Keratinocyte (primary cell): Measurements from ENCODE around the gene DHRS11. TPM values are rescaled to one million over a fixed set of nuclear protein-coding genes. Genes with fewer than 3 reads are reported as not detected.

ENCODE experiments used
- DNase-seq: peaks from one replicate; pipeline ENCODE4 v3.0.0-alpha.2; 2011; ENCODE audit warnings: low read depth, missing footprints, low spot score
- FAIRE-seq: peaks from 2 replicates; lab custom pipeline; 2011; peaks lifted over from hg19 to GRCh38; lab: Jason Lieb, UNC
- H2AFZ ChIP-seq: 2 replicates; pipeline ENCODE4 v1.6.0; 2012; ENCODE audit warnings: low read length, control low read depth, inconsistent platforms; ENCODE audit not compliant: control insufficient read depth
- H3K27ac ChIP-seq: 2 replicates; pipeline ENCODE4 v1.5.1; 2011; ENCODE audit warnings: low read length; ENCODE audit not compliant: control insufficient read depth, insufficient read depth
- H3K27me3 ChIP-seq: 3 replicates; pipeline ENCODE4 v1.6.0; 2011; ENCODE audit warnings: low read length; ENCODE audit not compliant: control insufficient read depth, insufficient read depth; ENCODE audit errors: extremely low read depth
- H3K36me3 ChIP-seq, 2 experiments: 2 replicates in 1 of 2; 3 replicates in 1 of 2; pipeline ENCODE4 v1.5.1; 2011; ENCODE audit warnings: low read length in 2 of 2, mild to moderate bottlenecking in 1 of 2; ENCODE audit not compliant: control insufficient read depth in 2 of 2, insufficient read depth in 2 of 2; ENCODE audit errors: extremely low read depth in 1 of 2
- H3K4me1 ChIP-seq: 3 replicates; pipeline ENCODE4 v1.5.1; 2011; ENCODE audit warnings: low read length; ENCODE audit not compliant: control insufficient read depth, insufficient read depth; ENCODE audit errors: extremely low read depth
- H3K4me2 ChIP-seq: 3 replicates; pipeline ENCODE4 v1.6.0; 2011; ENCODE audit warnings: low read depth, low read length; ENCODE audit not compliant: control insufficient read depth, insufficient read depth; ENCODE audit errors: extremely low read depth
- H3K4me3 ChIP-seq, 3 experiments: fragments of 200-600 bp in 1 of 3; sonication (generic) in 1 of 3; 2 replicates in 2 of 3; 3 replicates in 1 of 3; pipeline ENCODE4 v1.5.1; 2011 to 2016; ENCODE audit warnings: low read length in 3 of 3, mild to moderate bottlenecking in 3 of 3, control low read depth in 2 of 3, inconsistent platforms in 1 of 3, low read depth in 1 of 3, mixed read lengths in 1 of 3, mixed run types in 1 of 3, moderate library complexity in 1 of 3; ENCODE audit not compliant: control insufficient read depth in 2 of 3, insufficient read depth in 2 of 3; ENCODE audit errors: extremely low read depth in 1 of 3
- H3K79me2 ChIP-seq: 2 replicates; pipeline ENCODE4 v1.6.0; 2012; ENCODE audit warnings: low read length; ENCODE audit not compliant: control insufficient read depth, insufficient read depth
- H3K9ac ChIP-seq: 3 replicates; pipeline ENCODE4 v1.6.0; 2011; ENCODE audit warnings: low read length; ENCODE audit not compliant: control insufficient read depth, insufficient read depth; ENCODE audit errors: extremely low read depth
- H3K9me1 ChIP-seq: 3 replicates; pipeline ENCODE4 v1.6.0; 2011; ENCODE audit warnings: low read length; ENCODE audit not compliant: control insufficient read depth, insufficient read depth; ENCODE audit errors: extremely low read depth
- H3K9me3 ChIP-seq: 2 replicates; pipeline ENCODE4 v1.5.1; 2012; ENCODE audit warnings: low read depth, low read length; ENCODE audit not compliant: control insufficient read depth
- H4K20me1 ChIP-seq: 3 replicates; pipeline ENCODE4 v1.6.0; 2011; ENCODE audit warnings: low read length; ENCODE audit not compliant: control insufficient read depth, insufficient read depth; ENCODE audit errors: extremely low read depth
- CTCF ChIP-seq, 3 experiments: IDR thresholded peaks in 1 of 3; conservative IDR thresholded peaks in 1 of 3; optimal IDR thresholded peaks in 1 of 3; 2 replicates in 2 of 3; 3 replicates in 1 of 3; pipeline versions ENCODE3 to v1.5.1; 2011; ENCODE audit warnings: low read length in 3 of 3, mild to moderate bottlenecking in 3 of 3, moderate library complexity in 2 of 3, control low read depth in 1 of 3, inconsistent platforms in 1 of 3; ENCODE audit not compliant: insufficient read depth in 2 of 3; ENCODE audit errors: extremely low read depth in 1 of 3
- EZH2 ChIP-seq: IDR thresholded peaks from one replicate; pipeline ENCODE4 v1.6.1; 2012; ENCODE audit warnings: inconsistent platforms, mild to moderate bottlenecking, low read length, moderate library complexity
- dilution Hi-C: fragments of 300-500 bp; cut with MboI; formaldehyde crosslinking; loops from one replicate; pipeline ENCODE4 v1.7.0; 2020; ENCODE audit warnings: low sequenced_read_pairs; ENCODE audit not compliant: extremely low pct_ligation_motif_present
- polyA plus RNA-seq, 5 experiments: library from polyadenylated mRNA; depleted of rRNA in 3 of 5; stranded (reverse) in 3 of 5; stranded (forward) in 1 of 5; unstranded in 1 of 5; fragments of >200 nt; gene quantifications; 1 replicate in 1 of 5; 2 replicates in 3 of 5; 3 replicates in 1 of 5; pipeline versions ENCODE4 v1.2.1 to v1.2.3, GENCODE V29; 2011 to 2012; ENCODE audit warnings: missing spikeins in 2 of 5, low read depth in 1 of 5, low replicate concordance in 1 of 5

The DHRS11 gene
- polyA plus RNA-seq, 1 donor (not counting 4 experiments of a cell fraction or from before 2014, with no cell fraction given), result 11.0 TPM

- Histone ChIP-seq H3K27me3 (peaks cover 85% of the 10 kb centered on the region), H3K4me2 (peak overlapping the region; percentile 65), H3K9me1 (no peaks in the 10 kb centered on the region), H4K20me1 (no peaks in the 10 kb centered on the region), H3K9me3 (no peaks in the 10 kb centered on the region), H3K9ac (no peak overlapping the region), H3K36me3 (no peaks in the 10 kb centered on the region), H3K79me2 (no peaks in the 10 kb centered on the region), H2AFZ (peak overlapping the region; percentile 19), H3K27ac (no peak overlapping the region), H3K4me1 (no peaks in the 10 kb centered on the region), H3K4me3 (peak overlapping the region; percentile 16 to 27 (median 17))
- FAIRE-seq (no peak), DNase-seq (no peak)
- dilution Hi-C loops, result no loop called here
- TF ChIP-seq EZH2 (peak; percentile 78), CTCF (optimal IDR thresholded peaks at IDR 0.05 in 1 of 3, IDR thresholded peaks at IDR 0.05 in 1 of 3, conservative IDR thresholded peaks at IDR 0.05 in 1 of 3; ENCODE audit: extremely low read depth in 1 of 3, insufficient read depth in 2 of 3, low read length in 3 of 3) (no peak)
Observed at GRCh38 chr17:36641877-36642845, 50.5 kb downstream of the DHRS11 start.

- Histone ChIP-seq H3K27ac (no peak overlapping the region), H3K9ac (no peak overlapping the region), H3K4me2 (no peak overlapping the region), H3K79me2 (no peaks in the 10 kb centered on the region), H3K4me1 (no peaks in the 10 kb centered on the region), H3K4me3 (no peak overlapping the region), H2AFZ (no peak overlapping the region), H3K27me3 (peaks cover 92% of the 10 kb centered on the region), H3K9me1 (no peaks in the 10 kb centered on the region), H3K36me3 (no peaks in the 10 kb centered on the region), H3K9me3 (no peaks in the 10 kb centered on the region), H4K20me1 (no peaks in the 10 kb centered on the region)
- DNase-seq, result no peak
- dilution Hi-C loops, result no loop called here
- TF ChIP-seq EZH2 (no peak), CTCF (optimal IDR thresholded peaks at IDR 0.05 in 1 of 3, IDR thresholded peaks at IDR 0.05 in 1 of 3, conservative IDR thresholded peaks at IDR 0.05 in 1 of 3; ENCODE audit: extremely low read depth in 1 of 3, insufficient read depth in 2 of 3, low read length in 3 of 3) (no peak)
- no peak for FAIRE-seq
Observed at GRCh38 chr17:36643086-36643685, 51.5 kb downstream of the DHRS11 start.
